Measurements from ENCODE around the gene VDAC1. TPM values are rescaled to one million over a fixed set of nuclear protein-coding genes. Genes with fewer than 3 reads are reported as not detected.

Gene VDAC1
- 159 TPM for total RNA-seq

GRCh38 chr5:134004626-134005416 is at the start of gene VDAC1:
Gene VDAC1 (minus strand): TSS chr5:134004975. CDS start chr5:133993012, 11,963 bp downstream.

GRCh38 chr5:133968204-133968980 is 36.4 kb downstream of the VDAC1 start, which contains the start of gene C5orf15:
Gene C5orf15 (minus strand): TSS chr5:133968625. CDS start chr5:133968584, 41 bp downstream.

Other genes with a start within 250 kb of the VDAC1 start
- 85.4 TPM for gene C5orf15, start 36.4 kb downstream of the VDAC1 start, total RNA-seq
- gene TCF7, start 109.7 kb upstream of the VDAC1 start, total RNA-seq: 5.4 TPM
- 305 TPM for gene SKP1, start 172.0 kb upstream of the VDAC1 start, total RNA-seq
- 220 TPM for gene PPP2CA, start 221.1 kb upstream of the VDAC1 start, total RNA-seq

Measured in camera-type eye (tissue), 1 donor.